NCI-H524 treated with DMSO at 0.1 percent for 48 hours (cell line): ENCODE measurements around the gene RYK.
"Not testable (repeated sequence)": the region's sequence is repeated elsewhere in the genome, so short reads cannot be mapped to it uniquely, and the experiment has no call there.

Experiments used
- DNase-seq: peaks from one replicate; lab custom pipeline; 2025; lab: John Stamatoyannopoulos, UW

The RYK gene

GRCh38 chr3:134216191-134216764 lies 34.4 kb downstream of the RYK start:
- no peak for DNase-seq

GRCh38 chr3:134214239-134214638 lies 36.4 kb downstream of the RYK start:
- no peak for DNase-seq

- DNase-seq, result peak; percentile 27
Measured at GRCh38 chr3:134212967-134213665, 37.5 kb downstream of the RYK start.

- peak; percentile 43 for DNase-seq
Measured at GRCh38 chr3:134211797-134212196, 38.9 kb downstream of the RYK start.

GRCh38 chr3:134205451-134205850 lies 45.2 kb downstream of the RYK start:
- DNase-seq, result no peak

GRCh38 chr3:134201201-134202130 lies 49.2 kb downstream of the RYK start:
- DNase-seq, result no peak

GRCh38 chr3:134199880-134200279 lies 50.8 kb downstream of the RYK start:
- not testable (repeated sequence) for DNase-seq

- no peak for DNase-seq
Measured at GRCh38 chr3:134199240-134199639, 51.4 kb downstream of the RYK start.

- no peak for DNase-seq
Measured at GRCh38 chr3:134198414-134198813, 52.2 kb downstream of the RYK start.

GRCh38 chr3:134197681-134198261 lies 52.9 kb downstream of the RYK start:
- no peak for DNase-seq

- DNase-seq, result no peak
Measured at GRCh38 chr3:134194247-134194646, 56.4 kb downstream of the RYK start.

- DNase-seq, result no peak
Measured at GRCh38 chr3:134190250-134190649, 60.4 kb downstream of the RYK start.

- no peak for DNase-seq
Measured at GRCh38 chr3:134189849-134190248, 60.8 kb downstream of the RYK start.

GRCh38 chr3:134186391-134186790 lies 64.3 kb downstream of the RYK start:
- DNase-seq, result no peak

- no peak for DNase-seq
Measured at GRCh38 chr3:134180761-134181160, 69.9 kb downstream of the RYK start.

GRCh38 chr3:134179508-134179907 lies 71.2 kb downstream of the RYK start:
- DNase-seq, result no peak

- DNase-seq, result no peak
Measured at GRCh38 chr3:134163096-134163495, 87.6 kb downstream of the RYK start.

GRCh38 chr3:134161898-134162615 lies 88.6 kb downstream of the RYK start:
- peak; percentile 85 for DNase-seq

- no peak for DNase-seq
Measured at GRCh38 chr3:134155446-134155845, 95.2 kb downstream of the RYK start.

- no peak for DNase-seq
Measured at GRCh38 chr3:134153761-134154160, 96.9 kb downstream of the RYK start.

GRCh38 chr3:134150476-134150875 lies 100.2 kb downstream of the RYK start:
- no peak for DNase-seq

GRCh38 chr3:134149286-134149685 lies 101.4 kb downstream of the RYK start:
- DNase-seq, result no peak
